Spleen (tissue), 11 donors: ENCODE results near the gene NPRL2. TPM values are rescaled to one million over a fixed set of nuclear protein-coding genes. Genes with fewer than 3 reads are reported as not detected.

Experiments
- DNase-seq: peaks from one replicate; pipeline ENCODE4 v3.0.0-alpha.2; 2020
- H3K27ac ChIP-seq, 8 donors: fragments of 200-600 bp; sonication (generic) in 7 of 8; 1 replicate in 4 of 8; 2 replicates in 4 of 8; pipeline versions ENCODE4 v1.5.0 to v1.8.0; 2016 to 2021; ENCODE audit warnings: inconsistent platforms in 4 of 8, mild to moderate bottlenecking in 4 of 8, moderate library complexity in 1 of 8
- H3K27me3 ChIP-seq, 7 donors: fragments of 200-600 bp; sonication (generic) in 6 of 7; replicated peaks in 1 of 7; 1 replicate in 4 of 7; 2 replicates in 3 of 7; pipeline versions ENCODE4 v1.5.0 to v1.8.0; 2016 to 2021; ENCODE audit warnings: inconsistent platforms in 3 of 7, mild to moderate bottlenecking in 1 of 7
- H3K36me3 ChIP-seq, 6 donors: fragments of 200-600 bp; sonication (generic) in 5 of 6; 1 replicate in 4 of 6; 2 replicates in 2 of 6; pipeline versions ENCODE4 v1.5.0 to v1.8.0; 2016 to 2021; ENCODE audit warnings: inconsistent platforms in 2 of 6
- H3K4me1 ChIP-seq, 6 donors: fragments of 200-600 bp; sonication (generic) in 5 of 6; 1 replicate in 3 of 6; 2 replicates in 3 of 6; pipeline versions ENCODE4 v1.5.0 to v1.8.0; 2016 to 2021; ENCODE audit warnings: inconsistent platforms in 3 of 6
- H3K4me3 ChIP-seq, 8 donors: fragments of 200-600 bp; sonication (generic) in 7 of 8; 1 replicate in 4 of 8; 2 replicates in 4 of 8; pipeline versions ENCODE4 v1.5.0 to v1.8.0; 2016 to 2021; ENCODE audit warnings: inconsistent platforms in 4 of 8, mild to moderate bottlenecking in 4 of 8, moderate library complexity in 2 of 8
- H3K9me3 ChIP-seq, 8 donors: fragments of 200-600 bp; sonication (generic) in 7 of 8; 1 replicate in 4 of 8; 2 replicates in 4 of 8; pipeline versions ENCODE4 v1.5.0 to v1.8.0; 2016 to 2021; ENCODE audit warnings: inconsistent platforms in 4 of 8
- CTCF ChIP-seq, 11 experiments: fragments of 200-600 bp in 7 of 11; fragments of 450-650 bp in 4 of 11; sonication (generic) in 4 of 11; IDR thresholded peaks in 8 of 11; conservative IDR thresholded peaks in 3 of 11; 1 replicate in 7 of 11; 2 replicates in 4 of 11; pipeline versions ENCODE4 v1.4.0 to v1.8.0; 2016 to 2021; ENCODE audit warnings: antibody characterized with exemption in 11 of 11, inconsistent platforms in 4 of 11, mild to moderate bottlenecking in 1 of 11
- POLR2A ChIP-seq, 3 donors: fragments of 450-650 bp; IDR thresholded peaks; one replicate each; pipeline ENCODE4 v1.5.1; 2017; ENCODE audit warnings: antibody characterized with exemption in 3 of 3, mild to moderate bottlenecking in 1 of 3
- POLR2AphosphoS5 ChIP-seq, 3 donors: sonication (generic); formaldehyde crosslinking; IDR thresholded peaks; one replicate each; pipeline ENCODE4 v1.5.1; 2017; ENCODE audit warnings: antibody characterized with exemption in 3 of 3
- WGBS, 5 donors: extraction: QIAGEN DNeasy Blood & Tissue Kit in 3 of 5; methylation state at CpG; one replicate each; pipeline versions ENCODE4 v1.1.5 to v1.1.7; 2013 to 2018; 5-methylcytosine and 5-hydroxymethylcytosine counted together
- intact Hi-C: fragments of 100-400 bp; cut with DNase I; formaldehyde crosslinking; loops from one replicate; pipeline ENCODE4 v1.15.0; 2023; ENCODE audit warnings: low total_unique reads
- polyA plus RNA-seq, 3 donors: library from polyadenylated mRNA; stranded (reverse); fragments of 200-250 nt; gene quantifications; one replicate each; pipeline ENCODE4 v1.2.1, GENCODE V29; 2013
- total RNA-seq, 7 donors: library from RNA; depleted of rRNA in 3 of 7; stranded (reverse); fragments of >200 nt in 3 of 7; fragmentation: NEBNext Ultra II Directional in 4 of 7; extraction: Animal tissue kit (Norgen Biotek cat#: 25700) in 4 of 7; gene quantifications; one replicate each; pipeline versions ENCODE4 v1.1.0 to v1.2.1, GENCODE V29; 2016 to 2021
- donor health status: healthy with polysubstance abuse.
- donor health status: DM: no; HTN: no; CAD: no; lungs with moderate emphysema.
- donor health status: DM: no; HTN: no; CAD: no.
- donor health status: Bipolar disorder and iron deficiency.
- donor health status: healthy.
- donor health status: DM: no; HTN: no; CAD: no.
- donor health status: DM: yes; HTN: yes; CAD: no.

The NPRL2 gene
- total and polyA plus RNA-seq, 10 donors = 17.8 to 31.2 (median 22.9) TPM

GRCh38 chr3:50338965-50339364 lies 11.6 kb downstream of the NPRL2 start:
- DNase-seq = no peak
- H3K4me1 ChIP-seq = peaks cover 55 to 95% (median 79%) of the 10 kb centered on the region in 6 donors
- peak overlapping the region; percentile 92 to 99 (median 98) for H3K27ac ChIP-seq
- peaks cover 0 to 18% (median 0%) of the 10 kb centered on the region in 6 donors for H3K36me3 ChIP-seq
- no peaks in the 10 kb centered on the region for H3K9me3 ChIP-seq
- 31 to 48% (median 32%) methylated on average over 5 of the region's 5 CpGs for WGBS, 5 donors
- H3K4me3 ChIP-seq = peak overlapping the region in 7 of 8 donors; percentile 55 to 86 (median 74)
- H3K27me3 ChIP-seq = no peaks in the 10 kb centered on the region
- TF ChIP-seq POLR2A (IDR thresholded peaks at IDR 0.05) = no peak
- peak in 3 of 11 experiments; percentile 11 to 29 (median 16) for TF ChIP-seq CTCF (IDR thresholded peaks at IDR 0.05 in 8 of 11, conservative IDR thresholded peaks at IDR 0.05 in 3 of 11)
- no peak for TF ChIP-seq POLR2AphosphoS5 (IDR thresholded peaks at IDR 0.05)
- intact Hi-C loops = no loop called here

GRCh38 chr3:50337175-50337861 lies 13.3 kb downstream of the NPRL2 start:
- peak overlapping the region; percentile 54 to 86 (median 70) for H3K4me3 ChIP-seq
- TF ChIP-seq CTCF (IDR thresholded peaks at IDR 0.05 in 8 of 11, conservative IDR thresholded peaks at IDR 0.05 in 3 of 11) (peak in 1 of 11 experiments; percentile 7), POLR2AphosphoS5 (IDR thresholded peaks at IDR 0.05) (peak; percentile 97 to 99 (median 99)), POLR2A (IDR thresholded peaks at IDR 0.05) (peak; percentile 30 to 83 (median 76))
- peaks cover 65 to 97% (median 91%) of the 10 kb centered on the region in 6 donors for H3K4me1 ChIP-seq
- WGBS, 5 donors = 0% methylated on average over 42 to 79 of the region's 79 CpGs
- intact Hi-C loops = no loop called here
- H3K9me3 ChIP-seq = no peaks in the 10 kb centered on the region
- peak; percentile 99 for DNase-seq
- H3K36me3 ChIP-seq = peaks cover 0 to 33% (median 5%) of the 10 kb centered on the region in 6 donors
- H3K27ac ChIP-seq = peak overlapping the region; percentile 92 to 99 (median 98)
- no peaks in the 10 kb centered on the region for H3K27me3 ChIP-seq

GRCh38 chr3:50336452-50337174 lies 14.0 kb downstream of the NPRL2 start:
- TF ChIP-seq POLR2A (IDR thresholded peaks at IDR 0.05) = no peak
- no peak for TF ChIP-seq CTCF (IDR thresholded peaks at IDR 0.05 in 8 of 11, conservative IDR thresholded peaks at IDR 0.05 in 3 of 11)
- no peak for TF ChIP-seq POLR2AphosphoS5 (IDR thresholded peaks at IDR 0.05)
- peaks cover 0 to 40% (median 12%) of the 10 kb centered on the region in 6 donors for H3K36me3 ChIP-seq
- no peaks in the 10 kb centered on the region for H3K27me3 ChIP-seq
- no peak for DNase-seq
- WGBS, 5 donors = 1 to 4% (median 2%) methylated on average over 16 to 31 of the region's 31 CpGs
- peak overlapping the region; percentile 54 to 86 (median 70) for H3K4me3 ChIP-seq
- peak overlapping the region; percentile 92 to 99 (median 98) for H3K27ac ChIP-seq
- intact Hi-C loops = no loop called here
- peaks cover 62 to 97% (median 86%) of the 10 kb centered on the region in 6 donors for H3K4me1 ChIP-seq
- no peaks in the 10 kb centered on the region for H3K9me3 ChIP-seq
